GM21447 (cell line): Measurements from ENCODE around the gene CACTIN.

Experiments used
- ATAC-seq: cut with Tn5 transposase; IDR thresholded peaks from one replicate; pipeline ENCODE4 v1.9.1; 2021; ENCODE audit not compliant: unreplicated experiment

CACTIN gene

DNA sequence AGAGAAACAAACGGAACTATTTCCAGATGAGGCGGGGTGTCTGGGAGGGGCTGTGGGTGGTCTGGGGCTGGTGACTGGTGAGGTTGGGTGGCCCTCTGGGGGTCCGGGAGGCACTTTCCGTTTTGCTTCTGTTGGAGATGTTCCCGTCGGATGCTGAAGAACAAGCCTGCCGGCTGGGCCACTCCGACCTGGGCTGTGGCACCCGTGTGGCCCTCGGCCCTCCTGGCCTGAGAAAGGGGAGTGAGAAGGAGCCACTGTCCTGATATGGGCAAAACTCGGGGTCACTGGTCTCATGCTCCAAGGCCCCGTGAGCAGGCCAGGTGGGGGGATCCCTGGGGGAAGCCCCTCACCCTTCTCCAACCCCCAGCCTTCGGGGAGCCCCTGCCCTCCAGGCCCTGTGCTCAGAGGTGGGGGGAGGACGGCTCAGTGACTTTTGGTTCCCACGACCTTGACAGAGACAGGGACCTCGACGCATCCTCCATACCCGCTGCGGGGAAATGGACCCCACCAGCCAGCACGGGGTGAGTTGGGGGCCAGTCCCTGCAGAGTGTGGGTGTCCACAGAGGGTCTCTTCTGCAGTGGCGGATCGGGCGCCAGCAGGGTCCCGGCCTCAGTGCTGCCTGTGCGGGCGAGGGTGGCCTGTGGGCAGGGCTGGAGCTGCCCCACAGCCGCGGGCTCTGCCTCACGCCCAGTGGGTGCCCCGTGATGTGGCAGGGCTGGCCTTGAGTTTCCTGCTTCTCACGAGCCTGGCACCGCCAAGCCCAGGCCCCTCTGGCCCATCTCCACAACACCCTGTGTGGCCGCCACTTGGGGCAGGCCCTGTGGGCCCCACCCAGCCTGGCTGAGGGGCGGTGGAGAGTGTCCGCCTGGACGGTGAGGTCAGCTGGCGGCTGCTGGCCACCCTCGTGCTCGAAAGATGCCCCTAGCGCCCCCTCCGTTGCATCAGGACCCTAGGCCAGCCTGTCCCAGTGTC, 15.6 kb downstream of the CACTIN start:
- ATAC-seq, result no peak

DNA sequence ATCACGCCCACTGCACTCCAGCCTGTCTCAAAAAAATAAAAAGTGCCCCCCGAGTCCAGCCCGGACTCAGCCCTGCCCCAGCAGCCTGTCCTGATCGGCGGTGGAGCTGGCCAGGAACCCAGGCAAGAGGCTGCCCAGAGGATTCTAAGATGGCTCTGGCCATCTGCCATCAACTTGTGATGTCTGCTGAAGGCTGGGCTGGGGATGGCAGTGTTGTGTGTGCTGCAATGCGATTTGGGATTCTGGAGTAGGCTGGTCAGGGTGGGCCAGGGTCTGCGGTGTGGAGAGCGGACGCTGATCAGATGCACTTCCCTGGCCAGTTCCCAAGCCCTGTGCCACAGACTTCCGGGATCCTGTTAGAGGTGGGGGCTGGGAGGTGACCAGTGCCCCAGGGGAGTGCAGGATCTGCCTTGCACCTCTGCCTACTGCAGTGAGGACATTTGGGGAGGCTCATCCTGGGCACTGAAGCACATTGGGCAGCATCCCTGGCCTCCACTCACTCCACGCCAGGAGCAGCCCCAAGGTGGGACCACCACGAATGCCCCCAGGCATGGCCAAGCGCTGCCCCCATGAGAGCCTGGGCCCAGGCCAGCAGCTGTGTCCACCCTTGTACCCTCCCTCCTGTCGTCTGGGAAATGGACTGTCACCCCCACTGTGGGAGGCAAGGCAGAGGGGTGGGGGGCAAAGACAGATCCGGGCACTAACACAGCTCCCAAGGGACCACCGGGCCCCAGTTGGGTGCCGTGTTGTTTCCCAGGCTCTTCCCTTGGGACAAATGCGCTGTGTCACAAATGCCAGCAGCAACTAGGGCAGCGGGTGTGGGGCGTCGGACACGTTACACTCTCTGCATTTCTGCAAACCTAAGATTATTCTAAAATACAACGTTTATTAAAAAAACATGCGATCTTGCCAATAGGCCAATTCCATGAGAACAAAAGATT, 16.5 kb downstream of the CACTIN start:
- ATAC-seq, result no peak

GRCh38 chr19:3608750-3609322, 17.8 kb downstream of the CACTIN start:
- no peak for ATAC-seq

DNA sequence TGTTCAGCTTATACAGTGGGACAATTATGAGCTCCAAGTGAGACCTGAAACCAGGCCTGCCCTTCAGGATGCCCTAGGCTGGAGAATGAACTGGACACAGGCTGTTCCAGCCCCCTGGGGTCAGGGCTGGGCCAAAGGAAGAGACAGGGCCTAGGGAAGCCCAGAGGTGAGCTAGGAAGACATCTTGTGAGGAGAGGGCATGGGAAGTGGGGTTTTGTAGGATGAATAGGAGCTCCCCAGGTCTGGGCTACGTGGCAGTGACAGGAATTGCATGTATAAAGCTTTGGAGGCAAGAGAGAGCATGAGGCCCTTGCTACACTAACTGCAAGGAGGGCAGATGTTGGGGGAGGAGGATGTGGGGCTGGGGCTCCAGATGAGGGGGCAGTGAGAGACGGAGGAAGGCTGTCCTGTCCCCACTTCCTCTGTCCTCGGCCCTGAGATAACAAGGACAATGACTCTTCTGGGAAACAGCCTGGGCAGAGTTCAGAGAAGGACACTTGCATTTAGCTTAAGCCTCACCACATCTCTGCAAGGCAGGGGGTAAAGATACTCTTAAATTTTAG, 18.4 kb downstream of the CACTIN start:
- ATAC-seq, result no peak

DNA sequence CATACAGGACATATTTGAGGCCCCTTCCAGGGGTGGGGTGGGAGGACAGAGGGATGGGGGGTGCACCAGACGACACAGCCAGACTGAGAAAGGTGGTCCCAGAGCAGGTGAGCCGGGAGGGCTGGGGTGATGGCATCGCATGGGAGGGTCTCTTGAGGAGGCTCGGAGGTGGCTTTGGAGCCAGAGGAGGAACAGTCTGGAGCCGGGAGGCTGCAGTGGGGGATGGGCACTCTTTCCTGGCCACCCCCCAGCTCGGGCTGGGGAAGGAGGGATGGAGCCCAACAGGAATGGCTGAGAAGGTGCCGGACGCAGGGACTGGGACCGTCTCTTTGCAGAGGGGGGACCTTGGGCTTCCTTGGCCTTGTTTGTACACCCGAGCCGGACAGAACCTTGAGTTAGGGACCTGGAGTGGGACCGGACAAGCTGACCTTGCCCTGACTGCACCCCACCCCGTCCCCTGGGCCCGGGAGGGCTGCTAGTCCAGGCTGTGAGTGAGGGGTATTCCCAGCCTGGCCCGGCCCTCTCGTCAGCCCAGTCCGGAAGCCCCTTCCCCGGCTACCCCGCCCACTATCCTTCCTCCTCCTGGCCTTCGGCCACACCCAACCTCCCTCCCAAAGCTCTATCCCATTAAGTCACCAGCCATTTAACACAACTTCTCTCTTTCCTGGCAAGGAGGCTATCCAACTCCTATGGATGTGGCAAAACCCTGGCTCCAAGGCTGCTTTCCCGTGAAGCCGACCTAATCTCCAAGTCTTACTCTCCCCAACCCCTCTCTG, 19.1 kb downstream of the CACTIN start:
- ATAC-seq, result no peak

- no peak for ATAC-seq
Measured at GRCh38 chr19:3606690-3607289, 19.8 kb downstream of the CACTIN start, which contains the start of gene TBXA2R. TBXA2R (minus strand) TSS chr19:3606875; CDS start chr19:3600634, 6,241 bp downstream.

DNA sequence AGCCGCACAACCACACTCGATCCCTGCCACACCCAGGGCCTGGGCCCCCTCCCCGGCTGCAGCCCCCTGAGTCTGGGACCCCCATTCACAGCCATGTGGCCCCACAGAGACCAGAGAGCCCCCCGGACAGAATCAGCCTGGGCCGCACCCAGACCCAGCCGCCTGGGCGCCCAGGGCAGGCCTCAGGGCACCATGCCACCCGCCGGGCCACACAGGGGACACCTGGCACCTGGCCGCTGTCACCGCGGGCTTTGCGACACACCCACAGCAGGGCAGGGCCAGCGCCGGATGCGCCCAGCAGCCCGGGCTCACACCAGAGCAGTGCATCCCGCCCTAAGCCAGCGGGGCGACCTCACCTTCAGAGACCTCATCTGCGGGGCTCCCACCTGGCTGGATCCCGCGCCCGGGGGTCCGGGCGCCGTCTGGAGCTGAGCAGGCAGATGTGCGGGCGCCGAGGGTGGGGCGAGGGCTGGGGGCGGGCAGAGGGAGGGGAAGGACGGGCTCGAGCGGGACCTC, 20.4 kb downstream of the CACTIN start:
- ATAC-seq, result no peak

DNA sequence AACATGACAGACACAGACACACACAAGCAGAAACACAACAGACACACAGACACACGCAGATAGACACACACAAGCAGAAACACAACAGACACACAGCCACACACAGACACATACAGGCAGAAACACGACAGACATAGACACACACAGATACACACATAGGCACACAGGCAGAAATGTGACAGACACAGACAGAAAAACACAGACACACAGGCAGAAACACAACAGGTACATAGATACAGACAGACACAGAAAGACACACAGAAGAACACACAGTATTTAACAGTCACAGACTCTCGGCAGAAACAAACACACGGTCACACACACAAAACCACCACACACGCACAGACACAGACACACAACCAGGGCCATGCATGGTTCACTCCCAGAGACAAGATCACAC, 20.8 kb downstream of the CACTIN start:
- no peak for ATAC-seq

DNA sequence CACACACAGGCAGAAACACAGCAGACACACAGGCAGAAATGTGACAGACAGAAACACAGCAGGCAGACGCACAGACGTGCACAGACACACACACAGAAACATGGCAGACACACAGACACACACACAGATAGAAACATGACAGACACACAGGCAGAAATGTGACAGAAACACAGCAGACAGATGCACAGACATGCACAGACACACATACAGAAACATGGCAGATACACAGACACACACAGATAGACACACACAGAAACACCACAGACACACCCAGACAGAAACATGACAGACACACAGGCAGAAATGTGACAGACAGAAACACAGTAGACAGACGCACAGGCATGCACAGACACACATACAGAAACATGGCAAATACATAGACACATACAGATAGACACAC, 21.2 kb downstream of the CACTIN start:
- no peak for ATAC-seq

DNA sequence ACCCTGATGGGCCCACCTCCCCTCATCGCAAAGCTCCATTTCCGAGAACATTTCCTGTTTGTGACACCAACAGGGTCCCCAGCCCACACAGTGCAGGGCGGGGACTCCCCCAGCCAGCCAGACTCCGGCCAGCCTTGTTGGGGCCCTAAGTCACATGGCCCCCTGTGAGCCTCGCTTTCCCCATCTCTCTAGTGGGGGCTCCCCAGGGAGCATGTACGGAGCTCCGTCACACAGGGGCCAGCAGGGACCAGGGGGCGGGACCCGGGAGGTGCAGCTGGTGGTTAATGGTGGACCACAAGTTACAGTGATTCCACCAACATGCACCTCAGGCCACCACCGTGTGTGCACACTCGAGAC, 21.6 kb downstream of the CACTIN start:
- ATAC-seq, result no peak

- no peak for ATAC-seq
Measured at GRCh38 chr19:3604227-3604986, 22.2 kb downstream of the CACTIN start.

DNA sequence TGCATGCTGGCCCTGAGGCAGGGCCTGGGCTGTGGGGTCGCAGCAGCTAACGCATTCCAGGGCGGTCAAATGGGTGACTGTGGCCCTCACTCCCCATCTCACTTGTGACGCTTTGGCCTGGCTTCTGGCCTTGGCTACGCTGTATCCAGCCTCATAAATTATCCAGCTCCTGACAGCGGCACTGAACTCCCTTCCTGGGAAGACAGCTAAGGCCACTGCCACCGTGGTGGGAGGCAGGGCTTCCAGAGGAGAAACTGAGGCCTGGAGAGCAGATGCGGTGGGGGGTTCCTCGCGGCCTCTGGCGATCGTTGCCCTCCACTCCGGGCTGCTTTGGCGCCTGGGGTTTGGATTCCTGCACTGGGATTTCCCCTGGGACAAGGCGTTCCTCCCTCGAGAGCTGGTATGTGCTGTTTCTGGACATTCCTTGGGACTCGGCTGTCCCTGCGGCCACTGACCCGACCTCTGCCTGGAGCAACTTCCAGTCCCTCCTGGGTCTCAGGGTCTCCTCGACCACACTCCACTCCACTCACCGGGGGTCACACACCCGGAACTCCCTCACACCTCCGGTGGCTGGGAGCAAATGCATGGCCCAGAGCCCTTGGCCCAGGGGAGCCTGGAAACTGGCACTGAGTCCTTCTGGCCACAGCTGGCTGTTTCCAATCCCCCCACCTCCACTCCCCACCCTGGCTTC, 23.3 kb downstream of the CACTIN start:
- ATAC-seq, result no peak

DNA sequence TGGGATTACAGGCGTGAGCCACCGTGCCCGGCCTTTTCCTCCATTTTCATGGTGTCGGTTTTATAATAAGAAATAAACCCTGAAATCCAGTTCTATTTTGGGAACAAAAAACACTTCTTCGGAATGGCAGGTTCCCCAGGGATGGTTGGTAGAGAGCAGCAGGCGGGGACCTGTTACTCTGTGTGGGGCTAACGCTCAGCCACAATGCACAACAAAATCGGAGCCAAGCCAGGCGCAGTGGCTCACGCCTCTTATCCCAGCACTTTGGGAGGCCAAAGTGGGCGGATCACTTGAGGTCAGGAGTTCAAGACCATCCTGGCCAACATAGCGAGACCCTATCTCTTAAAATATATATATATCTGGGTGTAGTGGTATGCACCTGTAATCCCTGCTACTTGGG, 25.6 kb downstream of the CACTIN start:
- ATAC-seq, result no peak

GRCh38 chr19:3599776-3600187, 26.8 kb downstream of the CACTIN start:
- no peak for ATAC-seq

DNA sequence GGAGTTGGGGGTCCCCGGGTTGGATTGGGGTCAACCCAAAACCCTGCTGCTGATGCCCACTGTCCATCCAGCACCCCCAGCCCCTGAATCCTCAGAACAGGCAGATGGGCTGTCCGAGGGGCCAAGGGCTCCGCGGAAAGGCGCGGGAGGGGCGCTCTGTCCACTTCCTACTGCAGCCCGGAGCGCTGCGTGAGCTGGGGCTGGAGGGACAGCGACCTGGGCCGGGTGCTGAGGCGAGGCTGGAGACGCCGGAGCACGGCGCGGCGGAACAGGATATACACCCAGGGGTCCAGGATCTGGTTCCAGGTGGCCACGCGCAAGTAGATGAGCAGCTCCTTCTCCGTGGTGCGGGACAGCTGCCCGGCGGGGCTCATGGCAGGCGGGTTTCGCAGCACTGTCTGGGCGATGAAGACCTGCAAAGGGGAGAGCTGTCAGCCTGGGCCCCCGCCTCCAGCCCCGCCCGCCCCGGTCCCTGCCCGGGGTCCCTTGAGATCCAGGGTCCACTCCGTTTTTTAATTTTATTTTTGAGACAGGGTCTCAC, 31.0 kb downstream of the CACTIN start:
- no peak for ATAC-seq

DNA sequence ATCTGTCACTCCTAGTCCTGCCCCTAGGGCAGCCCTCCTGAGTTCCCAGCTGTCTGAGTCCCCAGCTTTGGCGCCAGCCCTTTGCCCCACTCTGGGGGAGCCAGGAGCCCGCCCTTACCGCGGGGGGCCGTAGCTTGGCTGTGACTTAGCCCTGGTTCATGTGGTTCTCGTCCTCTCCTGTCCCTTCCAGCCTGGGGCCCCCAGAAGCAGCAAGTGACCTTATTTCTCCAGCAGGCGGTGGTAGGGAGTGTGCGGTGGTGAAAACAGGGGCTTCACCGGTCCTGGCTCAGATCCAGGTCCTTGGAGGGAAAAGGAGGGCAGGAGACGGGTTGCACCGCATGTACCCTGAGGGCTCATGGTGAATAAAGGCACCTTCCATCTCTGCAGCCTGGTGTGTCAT, 33.4 kb downstream of the CACTIN start:
- no peak for ATAC-seq

- no peak for ATAC-seq
Measured at GRCh38 chr19:3591876-3592613, 34.5 kb downstream of the CACTIN start.
